GM19193 (cell line): Measurements from ENCODE around the gene JAG2.

Experiments
- POLR2A ChIP-seq: IDR thresholded peaks from 4 replicates; pipeline ENCODE4 v1.6.1; 2011; ENCODE audit not compliant: insufficient read depth, insufficient read length; ENCODE audit errors: extremely low read depth

The JAG2 gene

DNA sequence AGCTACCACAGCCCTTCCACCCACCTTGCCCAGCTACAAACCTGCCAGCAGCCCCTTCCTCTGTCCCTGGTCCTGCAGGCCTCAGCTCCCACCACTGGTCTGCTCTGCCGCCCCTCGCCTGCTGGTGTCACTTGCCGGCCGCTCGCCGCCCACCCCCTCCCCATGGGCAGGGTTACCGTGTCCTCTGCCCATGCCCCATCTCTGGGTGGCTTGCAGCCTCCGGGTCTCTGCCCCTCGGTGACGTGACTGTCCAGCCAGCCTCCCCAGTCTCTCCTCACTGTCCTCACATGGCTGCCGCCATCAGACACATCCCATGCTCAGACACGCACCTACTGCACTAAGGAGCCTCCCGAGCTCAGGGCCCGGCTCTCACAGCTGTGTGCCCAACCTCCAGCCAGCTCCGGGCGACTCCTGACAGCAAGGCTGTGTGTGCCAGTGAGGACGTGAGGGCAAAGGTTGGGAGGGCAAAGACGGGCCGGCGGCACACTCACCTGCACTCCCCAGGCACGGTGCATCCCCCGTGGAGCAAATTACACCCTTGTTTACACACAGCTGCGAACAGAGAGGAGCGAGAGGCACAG lies 13.4 kb downstream of the JAG2 start:
- TF ChIP-seq POLR2A = no peak

DNA sequence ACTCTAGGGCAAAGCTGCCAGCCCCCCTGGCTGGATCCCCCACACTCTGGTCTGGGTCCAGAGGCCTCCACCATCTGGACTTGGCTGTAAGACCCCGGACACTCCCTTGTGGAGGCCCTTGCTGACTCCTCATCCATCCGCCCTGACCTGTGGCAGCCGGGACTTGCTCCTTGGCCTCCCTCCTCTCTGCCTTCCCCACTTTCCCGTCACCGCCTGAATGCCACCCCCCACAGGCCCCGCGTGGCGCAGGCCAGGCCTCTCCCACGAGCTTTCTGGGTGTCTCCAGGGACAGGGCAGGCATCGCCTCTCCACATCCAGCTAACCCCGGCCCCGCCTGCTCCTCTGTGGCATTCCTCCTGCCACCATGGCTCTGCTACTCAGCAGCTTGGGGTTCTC lies 14.1 kb downstream of the JAG2 start:
- TF ChIP-seq POLR2A = no peak

DNA sequence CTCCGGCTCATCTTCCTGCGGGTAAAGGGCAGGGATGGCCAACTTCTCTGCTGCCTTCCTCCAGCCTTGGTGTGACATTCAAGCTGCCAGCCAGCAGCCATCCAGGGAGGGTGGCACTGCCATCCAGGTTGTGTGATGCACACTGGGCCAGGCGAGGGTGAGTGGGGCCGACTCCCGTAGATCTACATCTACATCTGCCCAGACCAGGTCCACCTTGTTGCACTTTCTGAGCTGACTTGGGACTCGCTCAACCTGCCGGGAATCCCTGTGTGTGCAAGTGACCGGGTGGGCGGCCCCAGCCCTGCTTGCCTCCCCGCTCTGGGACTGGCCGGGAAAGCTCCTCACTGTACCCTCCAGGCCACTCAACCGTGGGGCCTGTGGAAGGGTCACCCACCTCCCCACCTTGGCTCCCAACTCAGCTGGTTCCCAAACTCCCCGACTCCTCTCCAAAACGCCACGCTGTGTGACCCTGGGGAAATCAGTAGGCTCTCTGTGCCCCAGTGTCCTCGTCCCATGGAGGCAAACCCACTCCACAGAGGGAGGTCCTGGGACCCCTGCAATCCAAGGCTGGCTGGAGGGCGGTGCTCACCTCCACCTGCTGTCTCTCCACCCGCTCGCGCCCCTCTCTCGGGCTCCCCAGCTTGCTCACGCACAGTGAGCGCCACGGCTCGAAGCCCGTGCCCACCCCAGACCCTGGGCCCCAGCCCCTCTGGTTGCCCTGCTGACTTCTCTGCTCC lies 14.7 kb downstream of the JAG2 start:
- no peak for TF ChIP-seq POLR2A

DNA sequence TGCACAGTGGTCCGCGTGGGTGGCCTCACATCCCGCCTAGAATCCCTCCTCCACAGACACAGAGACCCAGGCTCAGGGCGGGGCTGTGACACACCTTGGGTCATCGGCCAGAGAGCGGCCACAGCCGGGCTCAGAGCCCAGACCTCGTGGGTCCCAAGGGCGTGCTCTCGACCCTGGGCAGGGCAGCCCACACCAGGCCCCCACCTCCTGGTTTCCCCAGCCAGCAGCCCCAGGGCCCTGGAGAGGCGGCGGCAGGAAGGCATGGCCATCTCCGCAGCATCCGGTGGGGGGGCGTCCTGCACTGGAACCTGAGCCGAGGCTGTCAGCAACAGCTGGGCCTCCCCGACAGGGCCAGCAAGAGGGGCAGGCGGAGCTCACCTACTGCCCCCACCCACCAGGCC lies 15.2 kb downstream of the JAG2 start:
- TF ChIP-seq POLR2A = no peak

DNA sequence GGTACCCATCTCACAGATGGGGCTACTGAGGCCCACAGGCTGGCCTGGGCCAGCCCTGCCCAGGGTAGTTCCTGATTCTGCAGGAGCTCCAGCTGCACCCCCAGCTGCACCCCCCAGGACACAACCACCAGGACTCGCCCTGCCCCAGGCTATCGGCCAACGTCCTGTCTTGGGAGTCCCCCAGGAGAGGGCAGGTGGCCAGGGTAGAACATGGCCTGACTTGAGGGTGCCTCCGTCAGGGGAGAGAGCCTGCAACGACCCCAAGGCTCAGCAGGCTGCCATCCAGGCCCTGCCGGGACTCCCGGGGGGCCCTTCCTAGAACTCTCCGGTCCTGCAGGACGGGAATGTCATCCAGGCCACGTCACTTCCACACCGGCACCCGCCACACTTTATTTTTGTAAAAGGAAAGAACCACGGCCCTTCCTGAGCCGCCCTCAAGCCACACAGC lies 15.8 kb downstream of the JAG2 start:
- no peak for TF ChIP-seq POLR2A

DNA sequence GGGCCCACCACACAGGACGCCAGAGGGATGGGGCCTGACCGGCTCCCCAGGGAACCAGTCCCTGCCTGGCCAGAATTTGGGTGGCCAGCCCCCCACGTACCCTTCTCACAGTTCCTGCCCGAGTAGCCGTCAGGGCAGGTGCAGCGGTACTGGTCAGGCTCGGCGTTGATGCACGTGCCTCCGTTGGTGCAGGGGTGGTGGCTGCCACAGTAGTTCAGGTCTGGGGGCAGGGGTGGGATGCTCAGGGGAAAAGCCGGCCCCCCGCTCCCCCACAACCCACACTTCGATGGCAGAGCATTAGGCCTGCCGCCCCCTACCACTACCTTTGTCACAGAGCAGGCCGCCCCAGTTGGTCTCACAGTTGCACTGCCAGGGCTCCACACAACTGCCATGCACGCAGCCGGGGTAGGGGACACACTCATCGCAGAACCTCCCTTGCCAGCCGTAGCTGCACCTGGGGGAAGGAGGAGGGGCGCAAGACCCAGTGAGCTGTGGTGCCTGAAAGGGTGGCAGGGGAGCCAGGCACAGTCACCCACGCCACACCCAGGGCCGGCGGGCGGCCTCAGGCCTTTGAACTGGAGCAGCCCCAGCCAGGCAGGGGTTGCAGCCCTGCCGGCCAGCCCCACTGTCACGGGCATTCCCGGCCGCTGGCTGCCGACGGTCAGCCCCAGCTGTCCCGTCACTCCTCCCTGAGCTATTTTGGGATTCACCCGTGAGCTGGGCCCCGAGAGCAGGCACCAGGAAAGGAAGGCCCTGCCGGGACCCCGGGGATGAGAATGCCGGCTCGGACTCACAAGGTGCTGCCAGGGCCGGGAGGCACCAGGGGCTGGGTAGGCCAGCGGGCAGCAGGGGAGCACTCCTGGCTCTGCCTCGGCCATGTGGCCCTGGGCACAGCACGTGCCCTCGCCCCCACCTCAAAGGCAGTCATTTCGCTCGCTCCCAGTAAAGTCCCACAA lies 16.5 kb downstream of the JAG2 start:
- no peak for TF ChIP-seq POLR2A

DNA sequence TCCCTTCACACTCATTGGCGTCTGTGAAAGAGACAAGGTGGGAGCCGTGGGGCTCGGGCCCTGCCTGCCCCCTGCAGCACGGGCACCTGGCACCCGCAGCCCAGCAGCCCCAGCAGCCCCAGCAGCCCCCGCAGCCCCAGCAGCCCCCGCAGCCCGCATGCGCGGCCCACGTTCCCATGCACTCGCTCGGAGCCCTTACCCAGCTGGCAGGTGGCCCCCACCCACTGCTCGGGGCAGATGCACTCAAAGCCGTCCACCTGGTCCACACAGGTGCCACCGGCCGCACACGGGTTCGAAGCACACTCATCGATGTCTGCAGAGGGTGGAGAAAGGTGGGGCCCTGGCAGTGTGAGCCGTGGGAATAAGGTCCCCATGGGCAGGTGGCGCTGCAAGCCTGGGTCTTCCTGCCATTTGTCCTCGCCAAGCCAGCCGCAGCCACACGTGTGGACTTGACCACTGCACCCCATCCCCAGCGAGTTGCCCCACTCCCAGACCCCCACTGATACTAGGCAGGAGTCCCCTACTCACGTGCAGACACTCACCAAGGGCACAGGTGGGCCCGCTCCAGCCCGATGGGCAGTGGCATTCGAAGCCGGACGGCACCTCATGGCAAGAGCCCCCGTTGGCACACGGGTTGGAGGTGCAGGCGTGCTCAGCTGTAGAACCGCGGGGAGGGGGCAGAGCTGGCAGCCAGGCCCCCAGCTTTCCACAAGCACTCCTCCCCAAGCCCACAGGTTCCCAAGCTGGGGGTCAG lies 17.3 kb downstream of the JAG2 start:
- no peak for TF ChIP-seq POLR2A

DNA sequence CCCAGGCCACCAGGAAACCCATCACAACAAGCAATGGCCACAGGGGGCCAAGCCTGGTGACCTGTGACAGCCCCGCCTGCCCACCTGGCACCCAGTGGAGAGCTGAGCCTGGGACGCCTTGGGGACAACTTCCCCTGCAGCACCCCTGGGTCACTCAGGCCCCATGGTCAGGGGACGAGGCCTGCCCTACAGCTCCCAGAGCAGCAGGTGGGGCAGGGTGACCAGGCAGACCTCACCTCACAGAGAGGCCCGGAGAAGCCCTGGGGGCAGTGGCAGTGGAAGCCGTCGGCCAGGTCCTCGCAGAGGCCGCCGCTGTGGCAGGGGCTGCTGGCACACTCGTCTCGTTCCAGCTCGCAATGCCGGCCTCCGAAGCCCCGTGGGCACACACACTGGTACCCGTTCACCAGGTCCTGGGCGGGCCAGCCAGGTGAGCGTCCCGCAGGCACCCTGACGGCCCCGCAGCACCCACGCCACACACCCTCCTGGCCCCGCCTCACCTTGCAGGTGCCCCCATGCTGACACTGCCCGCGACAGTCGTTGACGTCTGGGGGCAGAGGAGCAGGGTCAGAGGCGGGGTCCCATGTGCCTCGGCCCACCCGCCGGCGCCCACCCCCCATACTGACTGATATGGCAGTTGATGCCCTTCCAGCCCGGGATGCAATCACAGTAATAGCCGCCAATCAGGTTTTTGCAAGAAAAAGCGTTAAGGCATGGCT lies 18.1 kb downstream of the JAG2 start:
- no peak for TF ChIP-seq POLR2A

DNA sequence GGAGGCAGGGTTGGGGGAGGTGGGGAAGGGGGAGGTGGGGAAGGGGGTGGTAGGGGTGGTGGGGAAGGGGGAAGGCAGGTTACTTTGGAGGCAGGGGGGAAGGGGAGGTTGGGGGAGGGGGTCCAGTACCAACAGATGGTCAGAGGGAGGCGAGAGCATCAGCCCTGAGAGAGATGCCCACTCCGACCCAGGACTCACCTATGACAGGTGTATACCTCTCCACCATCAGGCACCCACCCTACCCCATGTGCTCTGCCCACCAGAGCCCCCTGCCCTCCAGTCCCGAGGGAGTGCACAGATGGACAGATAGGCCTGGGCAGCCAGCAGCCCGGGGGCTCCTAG lies 18.6 kb downstream of the JAG2 start:
- TF ChIP-seq POLR2A = no peak

DNA sequence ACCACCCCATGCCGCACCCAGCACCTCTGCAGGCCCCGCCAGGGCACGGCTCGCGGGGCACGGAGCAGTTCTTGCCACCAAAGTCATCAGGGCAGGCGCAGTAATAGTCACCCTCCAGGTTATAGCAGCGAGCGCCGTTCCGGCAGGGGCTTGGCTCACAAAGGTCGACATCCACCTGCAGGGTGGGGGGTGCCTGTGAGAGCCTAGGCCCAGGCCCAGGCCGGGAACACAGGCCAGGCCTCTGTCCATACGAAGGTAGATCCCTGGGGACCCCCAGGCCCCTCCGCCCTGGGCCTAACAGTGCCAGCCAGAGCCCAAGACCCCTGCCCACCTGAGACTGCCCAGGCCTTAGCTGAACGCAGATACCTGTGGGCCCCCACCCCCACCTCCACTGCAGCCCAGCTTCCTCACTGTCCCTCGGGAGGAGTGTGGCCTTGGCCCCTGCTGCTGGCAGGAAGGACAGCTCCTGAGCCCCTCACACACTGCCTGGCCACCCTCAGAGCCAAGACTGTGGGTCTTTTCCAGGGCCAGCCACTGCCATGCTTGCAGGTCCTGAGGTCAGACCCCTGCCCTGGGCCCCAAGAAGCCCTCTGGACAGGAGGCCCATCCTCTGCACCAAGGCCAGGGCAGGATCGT lies 19.3 kb downstream of the JAG2 start:
- TF ChIP-seq POLR2A = no peak

DNA sequence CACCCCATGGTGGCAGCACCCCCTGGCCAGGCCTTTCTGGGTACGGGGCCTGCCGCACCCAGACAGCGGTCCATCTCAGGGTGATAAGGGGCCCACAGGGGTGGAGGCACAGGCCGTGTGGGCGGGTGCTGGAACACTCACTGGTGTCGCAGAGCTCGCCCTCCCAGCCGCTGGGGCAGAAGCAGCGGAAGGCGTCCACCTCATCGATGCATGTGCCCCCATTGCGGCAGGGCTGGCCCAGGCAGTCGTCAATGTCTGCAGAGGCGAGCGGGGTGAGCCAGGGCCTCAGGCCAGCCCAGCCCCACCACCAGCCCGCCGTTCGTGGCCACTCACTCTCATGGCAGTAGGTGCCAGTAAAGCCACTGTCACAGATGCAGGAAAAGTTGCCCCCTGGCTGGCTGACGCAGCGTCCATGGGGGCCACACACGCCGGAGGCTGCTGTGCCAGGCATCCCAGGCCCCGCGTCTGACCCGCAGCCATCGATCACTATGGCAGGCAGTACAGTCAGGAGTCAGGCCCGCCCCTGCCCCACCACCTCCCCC lies 19.9 kb downstream of the JAG2 start:
- TF ChIP-seq POLR2A = no peak

DNA sequence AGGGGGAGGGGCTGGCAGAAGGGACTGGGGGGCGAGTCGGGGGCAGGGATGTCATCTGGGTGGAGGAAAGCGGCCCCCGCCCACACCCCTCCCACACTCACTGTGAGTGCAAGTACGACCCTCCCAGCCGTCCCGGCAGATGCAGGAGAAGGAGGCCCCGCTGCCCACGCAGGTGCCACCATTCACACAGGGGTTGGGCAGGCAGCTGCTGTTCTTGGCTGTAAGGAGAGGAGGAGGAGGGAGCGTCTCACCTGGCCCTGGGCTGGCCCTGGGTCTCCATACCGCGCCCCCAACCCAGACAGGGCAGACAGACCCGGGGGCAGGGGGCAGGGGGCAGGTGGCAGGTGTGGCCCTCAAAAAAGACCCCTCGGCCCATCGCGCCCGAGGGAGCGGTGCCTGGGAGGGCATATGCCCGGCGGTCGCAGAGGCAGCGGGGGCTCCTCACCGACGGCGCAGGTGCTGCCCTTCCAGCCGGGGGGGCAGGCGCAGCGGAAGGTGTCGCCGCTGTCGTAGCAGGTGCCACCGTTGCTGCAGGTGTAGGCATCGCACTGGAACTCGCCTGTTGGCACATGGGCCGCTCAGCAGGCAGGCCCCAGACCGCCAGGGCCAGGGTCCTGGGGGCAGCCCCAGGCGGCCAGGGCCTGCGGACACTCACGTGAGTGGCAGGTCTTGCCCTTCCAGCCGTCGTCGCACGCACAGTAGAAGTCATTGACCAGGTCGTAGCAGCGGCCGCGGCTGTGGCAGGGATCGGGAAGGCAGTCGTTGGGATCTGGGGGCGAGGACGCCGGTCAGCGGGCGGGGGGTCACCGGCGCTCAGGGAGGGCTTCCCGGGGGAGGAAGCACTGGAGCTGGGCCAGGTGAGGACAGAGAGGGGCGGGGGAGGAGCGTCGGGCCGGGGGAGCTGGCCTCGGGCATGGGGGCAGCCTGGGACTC lies 20.6 kb downstream of the JAG2 start:
- TF ChIP-seq POLR2A = no peak
